Measurements from ENCODE around the gene MYL6B. TPM values are rescaled to one million over a fixed set of nuclear protein-coding genes. Genes with fewer than 3 reads are reported as not detected.
A peak's percentile ranks its signal among the peaks of the same experiment; 100 is the strongest.

MYL6B gene
- total and polyA plus RNA-seq, 2 experiments from 2014 or later = 96.9 to 164 TPM

- Histone ChIP-seq H3K27ac (ENCODE audit: low read depth) (peak overlapping the region; percentile 93), H3K36me3 (ENCODE audit: insufficient read depth) (peaks cover 28% of the 10 kb centered on the region), H2AFZ (0 out of 2 replicates have a peak overlapping the region, but pooled peaks have one; percentile 57), H3K79me2 (replicated peaks; ENCODE audit: insufficient read depth) (peaks cover 35% of the 10 kb centered on the region), H3F3A (replicated peaks; ENCODE audit: low read depth) (peaks cover 23% of the 10 kb centered on the region; the same call in 1 of the 2 replicates), H3K27me3 (ENCODE audit: insufficient read depth) (no peaks in the 10 kb centered on the region), H3K9me2 (ENCODE audit: insufficient read depth) (no peaks in the 10 kb centered on the region), H3K4me3 (peak overlapping the region; percentile 100), H3K4me2 (peak overlapping the region; percentile 97), H4K20me1 (replicated peaks; ENCODE audit: insufficient read depth) (peaks cover 19% of the 10 kb centered on the region), H3K4me1 (ENCODE audit: insufficient read depth) (peaks cover 12% of the 10 kb centered on the region)
- TF ChIP-seq ZNF114 (CRISPR knock-in tag; IDR thresholded peaks at IDR 0.05) (no peak), ETS1 (IDR thresholded peaks at IDR 0.05) (no peak), POLR2AphosphoS5 (IDR thresholded peaks at IDR 0.05; ENCODE audit: low read depth) (no peak), ZNF331 (CRISPR knock-in tag; IDR thresholded peaks at IDR 0.05; ENCODE audit: low read depth) (no peak), CREB1 (CRISPR knock-in tag; IDR thresholded peaks at IDR 0.05; ENCODE audit: low read depth) (no peak), CTCF (conservative IDR thresholded peaks at IDR 0.05; ENCODE audit: low read depth in 2 of 2) (no peak), STAT1 (IDR thresholded peaks at IDR 0.05; ENCODE audit: unreplicated experiment) (no peak), JUNB (IDR thresholded peaks at IDR 0.05; ENCODE audit: unreplicated experiment) (no peak), ZNF462 (CRISPR knock-in tag; IDR thresholded peaks at IDR 0.05) (no peak), REST (IDR thresholded peaks at IDR 0.05; ENCODE audit: unreplicated experiment) (no peak)
- H3K27me3 Mint-ChIP-seq (ENCODE audit: insufficient read depth, low read depth, poor library complexity) = peaks cover 15% of the 10 kb centered on the region
- no peak for DNase-seq (ENCODE audit: low spot score)
- peaks cover 56% of the 10 kb centered on the region for H3K36me3 Mint-ChIP-seq (ENCODE audit: low read depth)
- H3K4me1 Mint-ChIP-seq = peaks cover 29% of the 10 kb centered on the region
- H3K4me3 Mint-ChIP-seq = peak overlapping the region; percentile 84
- peak overlapping the region; percentile 93 for H3K27ac Mint-ChIP-seq
- peaks cover 6% of the 10 kb centered on the region; the same call in 2 of the 3 replicates for H3K9me3 Mint-ChIP-seq
- ATAC-seq = peak; percentile 9
Observed at GRCh38 chr12:56188778-56189098, 36.4 kb downstream of the MYL6B start.

All from GM23338 (cell line).